ENCODE data around the gene TEC. TPM values are rescaled to one million over a fixed set of nuclear protein-coding genes. Genes with fewer than 3 reads are reported as not detected.

Gene TEC
- total and polyA plus RNA-seq, 2 experiments from 2014 or later: 2.9 to 3.0 TPM

- H3K4me2 ChIP-seq: no peak overlapping the region
- no peaks in the 10 kb centered on the region for H3K36me3 ChIP-seq (ENCODE audit: insufficient read depth)
- TF ChIP-seq NANOG (IDR thresholded peaks at IDR 0.05; ENCODE audit: borderline replicate concordance): no peak
- no peak for TF ChIP-seq ETS1 (IDR thresholded peaks at IDR 0.05)
- no peak for TF ChIP-seq CTCF (conservative IDR thresholded peaks at IDR 0.05; ENCODE audit: low read depth in 2 of 2)
- no peak for TF ChIP-seq JUNB (IDR thresholded peaks at IDR 0.05; ENCODE audit: unreplicated experiment)
- no peak for TF ChIP-seq EZH2phosphoT487 (IDR thresholded peaks at IDR 0.05; ENCODE audit: unreplicated experiment)
- TF ChIP-seq STAT1 (IDR thresholded peaks at IDR 0.05; ENCODE audit: unreplicated experiment): no peak
- TF ChIP-seq CREB1 (CRISPR knock-in tag; IDR thresholded peaks at IDR 0.05; ENCODE audit: low read depth): no peak
- no peaks in the 10 kb centered on the region for H3K79me2 ChIP-seq (replicated peaks; ENCODE audit: insufficient read depth)
- no peaks in the 10 kb centered on the region for H4K20me1 ChIP-seq (replicated peaks; ENCODE audit: insufficient read depth)
- H3K9me3 Mint-ChIP-seq: no peaks in the 10 kb centered on the region
- no peaks in the 10 kb centered on the region for H3F3A ChIP-seq (replicated peaks; ENCODE audit: low read depth)
- no peak overlapping the region for H3K27ac ChIP-seq (ENCODE audit: low read depth)
- H2AFZ ChIP-seq: no peak overlapping the region
- no peak overlapping the region for H3K4me3 Mint-ChIP-seq
- no peaks in the 10 kb centered on the region for H3K27me3 ChIP-seq (ENCODE audit: insufficient read depth)
- H3K9me2 ChIP-seq (ENCODE audit: insufficient read depth): no peaks in the 10 kb centered on the region
- no peaks in the 10 kb centered on the region for H3K4me1 ChIP-seq (ENCODE audit: insufficient read depth)
- no peaks in the 10 kb centered on the region for H3K36me3 Mint-ChIP-seq (ENCODE audit: low read depth)
- no peak overlapping the region for H3K27ac Mint-ChIP-seq
- no peaks in the 10 kb centered on the region for H3K4me1 Mint-ChIP-seq
- DNase-seq (ENCODE audit: low spot score): no peak
- H3K27me3 Mint-ChIP-seq (ENCODE audit: insufficient read depth, low read depth, poor library complexity): no peaks in the 10 kb centered on the region
- no peak overlapping the region for H3K4me3 ChIP-seq
- no peak for ATAC-seq
These were observed 30.4 kb upstream of the TEC start for GRCh38 chr4:48300004-48300403.

- Histone ChIP-seq H3K4me1 (ENCODE audit: insufficient read depth) (no peaks in the 10 kb centered on the region), H3K4me3 (no peak overlapping the region), H3K27ac (ENCODE audit: low read depth) (no peak overlapping the region), H3K4me2 (no peak overlapping the region), H2AFZ (no peak overlapping the region), H3K27me3 (ENCODE audit: insufficient read depth) (no peaks in the 10 kb centered on the region), H3K36me3 (ENCODE audit: insufficient read depth) (no peaks in the 10 kb centered on the region), H3F3A (replicated peaks; ENCODE audit: low read depth) (no peaks in the 10 kb centered on the region), H4K20me1 (replicated peaks; ENCODE audit: insufficient read depth) (no peaks in the 10 kb centered on the region), H3K79me2 (replicated peaks; ENCODE audit: insufficient read depth) (no peaks in the 10 kb centered on the region), H3K9me2 (ENCODE audit: insufficient read depth) (no peaks in the 10 kb centered on the region)
- ATAC-seq: no peak
- Mint-ChIP-seq H3K4me1 (no peaks in the 10 kb centered on the region), H3K36me3 (ENCODE audit: low read depth) (no peaks in the 10 kb centered on the region), H3K27me3 (ENCODE audit: insufficient read depth, low read depth, poor library complexity) (no peaks in the 10 kb centered on the region), H3K4me3 (no peak overlapping the region), H3K9me3 (no peaks in the 10 kb centered on the region), H3K27ac (no peak overlapping the region)
- no peak for DNase-seq (ENCODE audit: low spot score)
- no peak for TF ChIP-seq ETS1 (IDR thresholded peaks at IDR 0.05)
- no peak for TF ChIP-seq JUNB (IDR thresholded peaks at IDR 0.05; ENCODE audit: unreplicated experiment)
- no peak for TF ChIP-seq EZH2 (IDR thresholded peaks at IDR 0.05; ENCODE audit: low read depth, unreplicated experiment)
- no peak for TF ChIP-seq ZNF114 (CRISPR knock-in tag; IDR thresholded peaks at IDR 0.05)
- no peak for TF ChIP-seq POLR2AphosphoS5 (IDR thresholded peaks at IDR 0.05; ENCODE audit: low read depth)
- no peak for TF ChIP-seq ZNF331 (CRISPR knock-in tag; IDR thresholded peaks at IDR 0.05; ENCODE audit: low read depth)
- no peak for TF ChIP-seq STAT1 (IDR thresholded peaks at IDR 0.05; ENCODE audit: unreplicated experiment)
- no peak for TF ChIP-seq REST (IDR thresholded peaks at IDR 0.05; ENCODE audit: unreplicated experiment)
- no peak for TF ChIP-seq NANOG (IDR thresholded peaks at IDR 0.05; ENCODE audit: borderline replicate concordance)
- no peak for TF ChIP-seq CREB1 (CRISPR knock-in tag; IDR thresholded peaks at IDR 0.05; ENCODE audit: low read depth)
- no peak for TF ChIP-seq EZH2phosphoT487 (IDR thresholded peaks at IDR 0.05; ENCODE audit: unreplicated experiment)
These were observed 29.9 kb upstream of the TEC start for GRCh38 chr4:48299560-48299959.
